ENCODE results near the gene CDC42BPB.

GRCh38 chr14:102922490-102923200 lies 134.7 kb downstream of the CDC42BPB start, which contains the start of gene AMN:
- TF ChIP-seq GMEB2 (CRISPR knock-in tag; IDR thresholded peaks at IDR 0.05; ENCODE audit: low read depth), result no peak
- no peak for TF ChIP-seq EZH2 (conservative IDR thresholded peaks at IDR 0.05; ENCODE audit: low read depth, low read length)
- TF ChIP-seq MEF2D (CRISPR knock-in tag; IDR thresholded peaks at IDR 0.05), result 0 out of 2 replicates have a peak, but pooled peaks have one; percentile 70
- no peak for TF ChIP-seq PRMT3 (CRISPR knock-in tag; IDR thresholded peaks at IDR 0.05; ENCODE audit: borderline replicate concordance, low read depth)
- TF ChIP-seq AFF4 (CRISPR knock-in tag; IDR thresholded peaks at IDR 0.05), result 0 out of 2 replicates have a peak, but pooled peaks have one; percentile 55
- no peak for TF ChIP-seq TCF12 (IDR thresholded peaks at IDR 0.05)
- no peak for TF ChIP-seq TCF12 (CRISPR knock-in tag; IDR thresholded peaks at IDR 0.05)
- TF ChIP-seq MAFF (IDR thresholded peaks at IDR 0.05; ENCODE audit: low read depth, low read length), result no peak
- no peak for TF ChIP-seq ZMAT5 (CRISPR knock-in tag; IDR thresholded peaks at IDR 0.05; ENCODE audit: borderline replicate concordance, low read depth)
- TF ChIP-seq CEBPB (IDR thresholded peaks at IDR 0.05; ENCODE audit: borderline replicate concordance, low read depth, low read length), result no peak
- TF ChIP-seq SOX13 (IDR thresholded peaks at IDR 0.05), result 0 out of 2 replicates have a peak, but pooled peaks have one; percentile 31
- 0 out of 4 replicates have a peak, but pooled peaks of 1 of the 2 experiments have one; percentile 45 for TF ChIP-seq SOX13 (CRISPR knock-in tag; conservative IDR thresholded peaks at IDR 0.05 in 1 of 2, IDR thresholded peaks at IDR 0.05 in 1 of 2)
- no peak for TF ChIP-seq HOMEZ (CRISPR knock-in tag; IDR thresholded peaks at IDR 0.05; ENCODE audit: low read depth)
- TF ChIP-seq KMT2B (CRISPR knock-in tag; IDR thresholded peaks at IDR 0.05), result peak; percentile 75
- no peak for TF ChIP-seq REXO4 (CRISPR knock-in tag; IDR thresholded peaks at IDR 0.05; ENCODE audit: borderline replicate concordance)
